IMR-90 (cell line): Measurements from ENCODE around the gene FOSL2. TPM values are rescaled to one million over a fixed set of nuclear protein-coding genes. Genes with fewer than 3 reads are reported as not detected.

Source experiments
- ATAC-seq: fragments of 200-7000 bp; cut with Tn5 transposase; 2 replicates; pipeline ENCODE4 v1.9.1; 2020; ENCODE audit warnings: low read depth, mild to moderate bottlenecking, moderate library complexity
- BruUV-seq: library from RNA; stranded (reverse); fragments of 400-500 nt; replicated peaks from 2 replicates; lab custom pipeline; 2021; lab: Mats Ljungman, UMichigan
- CTCF ChIA-PET: fragments of 300-600 bp; formaldehyde crosslinking; extraction: SDS; loops from one replicate; lab custom pipeline; 2021; ENCODE audit warnings: antibody characterized with exemption; lab: Yijun Ruan, JAX
- POLR2A ChIA-PET: fragments of 300-600 bp; sonication (Branson Sonifier 250); formaldehyde crosslinking; loops from one replicate; lab custom pipeline; 2022; ENCODE audit warnings: antibody characterized with exemption; ENCODE audit not compliant: unreplicated experiment; lab: Charles Lee
- DNase-seq: peaks from one replicate; pipeline ENCODE4 v3.0.0; 2013
- H2AFZ ChIP-seq: replicated peaks from 2 replicates; pipeline ENCODE3; 2013; ENCODE audit warnings: low read length, mild to moderate bottlenecking; ENCODE audit not compliant: poor library complexity
- H2AK5ac ChIP-seq: 2 replicates; pipeline ENCODE4 v1.6.1; 2013; ENCODE audit warnings: low read depth, low read length, inconsistent platforms
- H2AK9ac ChIP-seq: replicated peaks from 2 replicates; pipeline ENCODE3; 2013; ENCODE audit warnings: mild to moderate bottlenecking, low read depth, low read length, moderate library complexity; ENCODE audit not compliant: poor library complexity
- H2BK120ac ChIP-seq: 2 replicates; pipeline ENCODE4 v1.6.1; 2013; ENCODE audit warnings: low read depth, low read length, inconsistent platforms
- H2BK15ac ChIP-seq: 3 replicates; pipeline ENCODE4 v1.6.1; 2013; ENCODE audit warnings: low read depth, low read length, inconsistent platforms
- H2BK20ac ChIP-seq: 2 replicates; pipeline ENCODE4 v1.6.1; 2013; ENCODE audit warnings: low read depth, mild to moderate bottlenecking, inconsistent platforms, low read length, moderate library complexity
- H2BK5ac ChIP-seq: 2 replicates; pipeline ENCODE4 v1.6.1; 2013; ENCODE audit warnings: mild to moderate bottlenecking, low read depth, low read length, inconsistent platforms; ENCODE audit not compliant: poor library complexity, severe bottlenecking
- H3K14ac ChIP-seq: replicated peaks from 2 replicates; pipeline ENCODE4 v1.6.1; 2013; ENCODE audit warnings: low read depth, low read length, inconsistent platforms
- H3K18ac ChIP-seq: 2 replicates; pipeline ENCODE4 v1.6.1; 2013; ENCODE audit warnings: low read depth, low read length, control low read depth
- H3K23ac ChIP-seq: 2 replicates; pipeline ENCODE4 v1.6.1; 2013; ENCODE audit warnings: low read depth, low read length, inconsistent platforms
- H3K27ac ChIP-seq: 2 replicates; pipeline ENCODE4 v1.5.1; 2013; ENCODE audit warnings: mild to moderate bottlenecking, control low read depth, low read length; ENCODE audit not compliant: insufficient read depth
- H3K27me3 ChIP-seq: 2 replicates; pipeline ENCODE4 v1.6.1; 2013; ENCODE audit warnings: low read length; ENCODE audit not compliant: control insufficient read depth, insufficient read depth
- H3K36me3 ChIP-seq: 2 replicates; pipeline ENCODE4 v1.6.1; 2013; ENCODE audit warnings: low read length, mixed read lengths; ENCODE audit not compliant: control insufficient read depth, insufficient read depth
- H3K4ac ChIP-seq: 2 replicates; pipeline ENCODE4 v1.6.1; 2013; ENCODE audit warnings: low read depth, low read length, inconsistent platforms
- H3K4me1 ChIP-seq: 2 replicates; pipeline ENCODE4 v1.6.1; 2013; ENCODE audit warnings: low read length, mixed read lengths; ENCODE audit not compliant: control insufficient read depth, insufficient read depth
- H3K4me2 ChIP-seq: 2 replicates; pipeline ENCODE4 v1.6.1; 2013; ENCODE audit warnings: low read depth, mild to moderate bottlenecking, control low read depth, low read length, moderate library complexity
- H3K4me3 ChIP-seq: 2 replicates; pipeline ENCODE4 v1.5.1; 2013; ENCODE audit warnings: low read depth, mild to moderate bottlenecking, control low read depth, low read length, moderate library complexity; ENCODE audit not compliant: insufficient read depth
- H3K56ac ChIP-seq: 2 replicates; pipeline ENCODE4 v1.6.1; 2013; ENCODE audit warnings: low read length, inconsistent platforms; ENCODE audit not compliant: insufficient read depth; ENCODE audit errors: extremely low read depth
- H3K79me1 ChIP-seq, 2 experiments: 2 replicates each; pipeline ENCODE4 v1.6.1; 2013; ENCODE audit warnings: low read length in 2 of 2, inconsistent platforms in 1 of 2, low read depth in 1 of 2
- H3K9ac ChIP-seq: 2 replicates; pipeline ENCODE4 v1.6.1; 2013; ENCODE audit warnings: low read depth, low read length, control low read depth
- H3K9me1 ChIP-seq: 2 replicates; pipeline ENCODE4 v1.6.1; 2013; ENCODE audit warnings: low read length, inconsistent platforms; ENCODE audit not compliant: insufficient read depth
- H3K9me3 ChIP-seq: 2 replicates; pipeline ENCODE4 v1.6.1; 2013; ENCODE audit warnings: low read length; ENCODE audit not compliant: control insufficient read depth, insufficient read depth
- H4K20me1 ChIP-seq: 2 replicates; pipeline ENCODE4 v1.6.1; 2013; ENCODE audit warnings: low read length, inconsistent platforms; ENCODE audit not compliant: insufficient read depth
- H4K5ac ChIP-seq: 2 replicates; pipeline ENCODE4 v1.6.1; 2013; ENCODE audit warnings: mild to moderate bottlenecking, low read depth, low read length, control low read depth
- H4K8ac ChIP-seq, 2 experiments: 2 replicates each; pipeline ENCODE4 v1.6.1; 2013; ENCODE audit warnings: low read depth in 2 of 2, low read length in 2 of 2, control low read depth in 1 of 2, inconsistent platforms in 1 of 2
- H4K91ac ChIP-seq: 2 replicates; pipeline ENCODE4 v1.6.1; 2013; ENCODE audit warnings: low read depth, low read length, inconsistent platforms; ENCODE audit not compliant: insufficient read depth
- BHLHE40 ChIP-seq: fragments of 150-350 bp; IDR thresholded peaks from 2 replicates; pipeline ENCODE4 v1.6.1; 2016; ENCODE audit warnings: mild to moderate bottlenecking, low read depth, low read length
- CEBPB ChIP-seq: IDR thresholded peaks from 2 replicates; pipeline ENCODE4 v1.6.1; 2012; ENCODE audit warnings: low read depth, low read length, improper control_type of control experiment
- CHD1 ChIP-seq: IDR thresholded peaks from 2 replicates; pipeline ENCODE4 v1.6.1; 2012; ENCODE audit warnings: low read depth, low read length, improper control_type of control experiment
- FOS ChIP-seq: fragments of 150-350 bp; IDR thresholded peaks from 2 replicates; pipeline ENCODE4 v1.6.1; 2016; ENCODE audit warnings: low read depth, low read length
- MAFK ChIP-seq: IDR thresholded peaks from 2 replicates; pipeline ENCODE4 v1.6.1; 2012; ENCODE audit warnings: low read depth, low read length, improper control_type of control experiment
- MXI1 ChIP-seq: IDR thresholded peaks from 2 replicates; pipeline ENCODE4 v1.6.1; 2012; ENCODE audit warnings: low read depth, mild to moderate bottlenecking, low read length, moderate library complexity, borderline replicate concordance
- NFE2L2 ChIP-seq: fragments of 150-350 bp; IDR thresholded peaks from 2 replicates; pipeline ENCODE4 v1.6.1; 2016; ENCODE audit warnings: low read depth, mild to moderate bottlenecking, low read length
- POLR2A ChIP-seq: IDR thresholded peaks from 2 replicates; pipeline ENCODE4 v1.6.1; 2012; ENCODE audit warnings: mild to moderate bottlenecking, low read depth, low read length
- RAD21 ChIP-seq: IDR thresholded peaks from 2 replicates; pipeline ENCODE4 v1.6.1; 2012; ENCODE audit warnings: low read length, improper control_type of control experiment
- RCOR1 ChIP-seq: IDR thresholded peaks from 2 replicates; pipeline ENCODE4 v1.6.1; 2012; ENCODE audit warnings: mild to moderate bottlenecking, low read length, improper control_type of control experiment; ENCODE audit not compliant: insufficient replicate concordance
- RFX5 ChIP-seq: IDR thresholded peaks from 2 replicates; pipeline ENCODE4 v1.8.0; 2012; ENCODE audit warnings: low read depth, mild to moderate bottlenecking, low read length, moderate library complexity
- SMC3 ChIP-seq: fragments of 150-350 bp; IDR thresholded peaks from 2 replicates; pipeline ENCODE4 v1.6.1; 2016; ENCODE audit warnings: low read depth, mild to moderate bottlenecking, antibody characterized with exemption, low read length, moderate library complexity
- WGBS, 2 experiments: methylation state at CpG; one replicate each; pipeline versions ENCODE4 v1.1.5 to v1.1.7; 2013; ENCODE audit warnings: missing lambda C conversion rate in 2 of 2; ENCODE audit not compliant: insufficient read length in 1 of 2; ENCODE audit errors: extremely low coverage in 2 of 2; 5-methylcytosine and 5-hydroxymethylcytosine counted together
- dilution Hi-C: fragments of 300-500 bp; cut with HindIII; formaldehyde crosslinking; loops from one replicate; pipeline ENCODE4 v1.14.3; 2018; ENCODE audit warnings: low sequenced_read_pairs; ENCODE audit not compliant: unreplicated experiment
- in situ Hi-C: fragments of 300-500 bp; cut with MboI; formaldehyde crosslinking; loops from 3 replicates; pipeline ENCODE4 v1.14.3; 2019; ENCODE audit warnings: low sequenced_read_pairs, inconsistent platforms, mixed read lengths
- intact Hi-C: fragments of 100-400 bp; cut with micrococcal nuclease; formaldehyde crosslinking; loops from 2 replicates; pipeline ENCODE4 v1.10.0; 2022
- polyA plus RNA-seq, 3 experiments: library from polyadenylated mRNA; depleted of rRNA; stranded (reverse); fragments of >200 nt; gene quantifications; 2 replicates each; pipeline ENCODE4 v1.2.3, GENCODE V29; 2012; ENCODE audit warnings: low replicate concordance in 1 of 3
- total RNA-seq: library from RNA; depleted of rRNA; stranded (reverse); fragments of >200 nt; gene quantifications from 2 replicates; pipeline ENCODE4 v1.2.3, GENCODE V29; 2012
- TF ChIP-seq, protein P1 (sequence below): fragments of 150-350 bp; IDR thresholded peaks from 2 replicates; pipeline ENCODE4 v1.6.1; 2016; ENCODE audit warnings: low read depth, mild to moderate bottlenecking, low read length, moderate library complexity, borderline replicate concordance
- TF ChIP-seq, protein P2 (sequence below): fragments of 150-350 bp; IDR thresholded peaks from 2 replicates; pipeline ENCODE4 v1.6.1; 2017; ENCODE audit warnings: mild to moderate bottlenecking, antibody characterized with exemption, low read length, low read depth

FOSL2 gene
- total and polyA plus RNA-seq, 2 of the 4 experiments (the other 2 are of a cell fraction): 31.4 to 46.3 TPM

DNA sequence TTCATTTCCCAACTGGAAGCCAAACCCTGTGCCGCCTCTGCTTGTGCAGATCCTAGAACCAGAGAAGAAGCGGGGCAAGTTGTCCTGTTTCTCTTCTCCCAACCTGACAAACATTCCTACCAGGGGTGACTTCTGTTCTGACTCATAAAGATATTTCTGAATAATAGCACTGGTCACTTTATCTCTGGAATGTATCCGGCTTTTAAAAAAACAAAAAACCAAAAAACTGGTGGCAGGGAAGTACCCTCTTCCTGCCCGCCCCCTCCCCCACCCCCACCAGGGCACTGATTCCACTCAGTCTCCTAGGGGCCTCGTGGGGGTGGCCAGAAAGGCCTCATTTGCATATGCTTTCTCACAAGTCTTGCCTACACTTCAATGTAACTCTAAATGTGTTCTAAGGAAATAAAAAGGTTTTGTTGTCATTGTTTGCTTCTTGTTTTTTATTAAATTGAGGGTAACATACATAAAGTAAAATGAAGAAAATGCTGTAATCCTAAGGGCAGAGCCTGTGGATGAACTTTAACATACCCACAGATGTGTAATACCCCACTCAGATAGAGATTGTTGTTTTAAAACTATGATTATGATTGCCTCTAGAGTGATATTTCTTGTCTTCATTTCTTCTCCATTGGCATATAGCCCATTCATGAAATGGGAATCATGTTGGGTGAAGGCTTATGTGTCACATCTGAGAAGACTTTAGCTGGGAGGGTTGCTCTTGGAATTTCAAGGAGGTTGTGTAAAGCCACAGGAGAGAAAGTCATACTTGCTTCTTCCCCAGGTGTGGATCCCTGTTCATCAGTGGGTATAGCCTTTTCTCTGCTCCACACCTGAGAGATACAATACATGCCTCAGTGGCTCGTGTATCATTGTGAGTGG, 5.3 kb upstream of the FOSL2 start:
- Histone ChIP-seq H3K79me1 (peaks cover 0 to 12% of the 10 kb centered on the region in 2 experiments; a peak in 1 of 4 replicates), H4K5ac (no peak overlapping the region), H3K4me1 (peaks cover 15% of the 10 kb centered on the region), H3K27ac (no peak overlapping the region; the same call in 1 of the 2 replicates), H3K18ac (0 out of 2 replicates have a peak overlapping the region, but pooled peaks have one; percentile 10), H4K91ac (peak overlapping the region; percentile 71), H3K23ac (peak overlapping the region; percentile 45; the same call in 1 of the 2 replicates), H3K56ac (no peak overlapping the region), H3K4me2 (no peak overlapping the region), H4K20me1 (no peaks in the 10 kb centered on the region), H2BK15ac (peak overlapping the region; percentile 89), H2AK9ac (peak overlapping the region; percentile 70), H2AK5ac (peak overlapping the region; percentile 93), H3K36me3 (no peaks in the 10 kb centered on the region), H4K8ac (peak overlapping the region; percentile 26 to 37; a peak in 2 of 4 replicates), H3K4ac (peak overlapping the region; percentile 80), H3K9me3 (no peaks in the 10 kb centered on the region), H3K9me1 (peaks cover 24% of the 10 kb centered on the region), H2BK20ac (peak overlapping the region; percentile 91), H3K14ac (peak overlapping the region; percentile 68), H3K27me3 (no peaks in the 10 kb centered on the region), H3K9ac (no peak overlapping the region), H2AFZ (peak overlapping the region; percentile 61), H2BK5ac (no peak overlapping the region), H3K4me3 (no peak overlapping the region), H2BK120ac (peak overlapping the region; percentile 80)
- DNase-seq (peak; percentile 37), ATAC-seq (no peak)
- 0% methylated on average over 1 of the region's 6 CpGs; no CpG with 5 or more reads in 1 of the 2 experiments for WGBS, 2 experiments
- in situ Hi-C loops: no loop called here
- intact Hi-C loops: no loop called here
- dilution Hi-C loops: no loop called here
- CTCF ChIA-PET: interaction anchor here (0.5 kb wide), 1 partner anchor 9 kb away, joined by 4 read pairs; no protein-coding TSS in a partner anchor
- BruUV-seq: no TSS peak
- POLR2A ChIA-PET: no interaction called here
- TF ChIP-seq, protein P1, sequence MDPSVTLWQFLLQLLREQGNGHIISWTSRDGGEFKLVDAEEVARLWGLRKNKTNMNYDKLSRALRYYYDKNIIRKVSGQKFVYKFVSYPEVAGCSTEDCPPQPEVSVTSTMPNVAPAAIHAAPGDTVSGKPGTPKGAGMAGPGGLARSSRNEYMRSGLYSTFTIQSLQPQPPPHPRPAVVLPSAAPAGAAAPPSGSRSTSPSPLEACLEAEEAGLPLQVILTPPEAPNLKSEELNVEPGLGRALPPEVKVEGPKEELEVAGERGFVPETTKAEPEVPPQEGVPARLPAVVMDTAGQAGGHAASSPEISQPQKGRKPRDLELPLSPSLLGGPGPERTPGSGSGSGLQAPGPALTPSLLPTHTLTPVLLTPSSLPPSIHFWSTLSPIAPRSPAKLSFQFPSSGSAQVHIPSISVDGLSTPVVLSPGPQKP: no peak
- TF ChIP-seq MAFK: no peak
- no peak for TF ChIP-seq POLR2A
- TF ChIP-seq SMC3: no peak
- TF ChIP-seq BHLHE40: no peak
- no peak for TF ChIP-seq RAD21
- TF ChIP-seq RCOR1: no peak
- TF ChIP-seq, protein P2, sequence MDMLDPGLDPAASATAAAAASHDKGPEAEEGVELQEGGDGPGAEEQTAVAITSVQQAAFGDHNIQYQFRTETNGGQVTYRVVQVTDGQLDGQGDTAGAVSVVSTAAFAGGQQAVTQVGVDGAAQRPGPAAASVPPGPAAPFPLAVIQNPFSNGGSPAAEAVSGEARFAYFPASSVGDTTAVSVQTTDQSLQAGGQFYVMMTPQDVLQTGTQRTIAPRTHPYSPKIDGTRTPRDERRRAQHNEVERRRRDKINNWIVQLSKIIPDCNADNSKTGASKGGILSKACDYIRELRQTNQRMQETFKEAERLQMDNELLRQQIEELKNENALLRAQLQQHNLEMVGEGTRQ: no peak
- no peak for TF ChIP-seq MXI1
- no peak for TF ChIP-seq CHD1
- TF ChIP-seq CEBPB: no peak
- no peak for TF ChIP-seq FOS
- no peak for TF ChIP-seq RFX5
- no peak for TF ChIP-seq NFE2L2
